ENCODE data around the gene SLC25A26. TPM values are rescaled to one million over a fixed set of nuclear protein-coding genes. Genes with fewer than 3 reads are reported as not detected.
"Not testable (repeated sequence)": the region's sequence is repeated elsewhere in the genome, so short reads cannot be mapped to it uniquely, and the experiment has no call there.

The SLC25A26 gene
- total and polyA plus RNA-seq, 3 experiments from 2014 or later = 18.9 to 38.4 (median 22.5) TPM

- ChIA-PET POLR2A (no interaction called here), CTCF (interaction anchor here (1.2 to 1.4 kb wide), 3 partner anchors 123 to 552 kb away, joined by 3 to 6 read pairs (median 5); no protein-coding TSS in a partner anchor)
- Histone ChIP-seq H3K27ac (ENCODE audit: low read depth, low read length) (no peak overlapping the region), H3K4me1 (ENCODE audit: insufficient read depth, low read length) (no peaks in the 10 kb centered on the region), H3K36me3 (ENCODE audit: insufficient read depth, low read length) (no peaks in the 10 kb centered on the region), H3K4me3 (ENCODE audit: low read length) (no peak overlapping the region), H3K27me3 (ENCODE audit: insufficient read depth, low read length, poor library complexity, severe bottlenecking) (no peaks in the 10 kb centered on the region), H3K9me3 (ENCODE audit: low read length) (no peaks in the 10 kb centered on the region)
- DNase-seq = no peak
- Mint-ChIP-seq H3K27me3 (no peaks in the 10 kb centered on the region), H3K36me3 (peaks cover 0 to 40% (median 20%) of the 10 kb centered on the region in 3 donors), H3K4me1 (peaks cover 0 to 2% (median 0%) of the 10 kb centered on the region in 3 donors), H3K27ac (no peak overlapping the region), H3K4me3 (no peak overlapping the region), H3K9me3 (peaks cover 0 to 2% (median 0%) of the 10 kb centered on the region in 5 donors)
Measured at GRCh38 chr3:66270701-66271100, 49.9 kb downstream of the SLC25A26 start.

DNA sequence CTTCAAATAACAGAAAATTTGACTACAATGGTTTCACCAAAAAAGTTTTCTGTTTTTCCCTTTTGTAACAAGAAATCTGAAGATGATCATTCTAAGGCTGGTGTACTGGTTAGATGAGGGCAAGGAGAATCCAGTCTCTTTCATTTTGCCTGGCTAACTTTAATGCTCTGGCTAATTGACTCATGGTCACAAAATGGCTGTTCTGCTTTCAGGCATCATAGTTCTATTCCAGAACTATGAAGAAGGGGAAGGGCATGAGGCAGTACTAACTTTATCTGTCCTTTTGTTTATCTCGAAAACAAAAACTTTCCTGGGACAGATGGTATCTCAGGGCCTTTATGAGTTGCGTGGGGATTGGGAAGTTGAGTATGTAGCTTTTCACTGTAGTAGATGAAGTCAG, 50.4 kb downstream of the SLC25A26 start:
- ChIA-PET CTCF (interaction anchor here (1.2 to 1.4 kb wide), 3 partner anchors 122 to 551 kb away, joined by 3 to 6 read pairs (median 5); no protein-coding TSS in a partner anchor), POLR2A (no interaction called here)
- peaks cover 0 to 2% (median under 1%) of the 10 kb centered on the region in 3 donors for H3K4me1 Mint-ChIP-seq
- peaks cover 0 to 36% (median 19%) of the 10 kb centered on the region in 3 donors for H3K36me3 Mint-ChIP-seq
- no peak overlapping the region for H3K4me3 ChIP-seq (ENCODE audit: low read length)
- no peaks in the 10 kb centered on the region for H3K36me3 ChIP-seq (ENCODE audit: insufficient read depth, low read length)
- H3K9me3 ChIP-seq (ENCODE audit: low read length) = no peaks in the 10 kb centered on the region
- H3K4me3 Mint-ChIP-seq = no peak overlapping the region
- peak overlapping the region in 1 of 8 donors; percentile 41 for H3K27ac Mint-ChIP-seq
- H3K27me3 Mint-ChIP-seq = no peaks in the 10 kb centered on the region
- no peaks in the 10 kb centered on the region for H3K4me1 ChIP-seq (ENCODE audit: insufficient read depth, low read length)
- peaks cover 0 to 2% (median 0%) of the 10 kb centered on the region in 5 donors for H3K9me3 Mint-ChIP-seq
- no peak for DNase-seq
- H3K27ac ChIP-seq (ENCODE audit: low read depth, low read length) = no peak overlapping the region
- no peaks in the 10 kb centered on the region for H3K27me3 ChIP-seq (ENCODE audit: insufficient read depth, low read length, poor library complexity, severe bottlenecking)

- no peaks in the 10 kb centered on the region for H3K9me3 ChIP-seq (ENCODE audit: low read length)
- H3K4me1 ChIP-seq (ENCODE audit: insufficient read depth, low read length) = peaks cover 2% of the 10 kb centered on the region
- no peaks in the 10 kb centered on the region for H3K27me3 ChIP-seq (ENCODE audit: insufficient read depth, low read length, poor library complexity, severe bottlenecking)
- H3K4me3 Mint-ChIP-seq = no peak overlapping the region
- POLR2A ChIA-PET = no interaction called here
- peaks cover 8 to 10% (median 8%) of the 10 kb centered on the region in 3 donors for H3K4me1 Mint-ChIP-seq
- H3K36me3 Mint-ChIP-seq = peaks cover 0 to 29% (median 13%) of the 10 kb centered on the region in 3 donors
- no peak for DNase-seq
- no peak overlapping the region for H3K27ac ChIP-seq (ENCODE audit: low read depth, low read length)
- no peaks in the 10 kb centered on the region for H3K27me3 Mint-ChIP-seq
- CTCF ChIA-PET = interaction anchor here (1.4 kb wide), 1 partner anchor 122 kb away, joined by 6 read pairs; no protein-coding TSS in a partner anchor
- H3K9me3 Mint-ChIP-seq = peaks cover 0 to 2% (median 0%) of the 10 kb centered on the region in 5 donors
- H3K36me3 ChIP-seq (ENCODE audit: insufficient read depth, low read length) = no peaks in the 10 kb centered on the region
- H3K27ac Mint-ChIP-seq = no peak overlapping the region
- no peak overlapping the region for H3K4me3 ChIP-seq (ENCODE audit: low read length)
Measured at GRCh38 chr3:66272016-66272415, 51.2 kb downstream of the SLC25A26 start.

DNA sequence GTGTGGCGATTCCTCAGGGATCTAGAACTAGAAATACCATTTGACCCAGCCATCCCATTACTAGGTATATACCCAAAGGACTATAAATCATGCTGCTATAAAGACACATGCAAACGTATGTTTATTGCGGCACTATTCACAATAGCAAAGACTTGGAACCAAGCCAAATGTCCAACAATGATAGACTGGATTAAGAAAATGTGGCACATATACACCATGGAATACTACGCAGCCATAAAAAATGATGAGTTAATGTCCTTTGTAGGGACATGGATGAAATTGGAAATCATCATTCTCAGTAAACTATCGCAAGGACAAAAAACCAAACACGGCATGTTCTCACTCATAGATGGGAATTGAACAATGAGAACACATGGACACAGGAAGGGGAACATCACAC, 54.0 kb downstream of the SLC25A26 start:
- H3K27me3 Mint-ChIP-seq; H3K9me3 Mint-ChIP-seq; H3K36me3 ChIP-seq (ENCODE audit: insufficient read depth, low read length); H3K27ac ChIP-seq (ENCODE audit: low read depth, low read length); H3K27me3 ChIP-seq (ENCODE audit: insufficient read depth, low read length, poor library complexity, severe bottlenecking); DNase-seq; H3K4me3 Mint-ChIP-seq; H3K4me3 ChIP-seq (ENCODE audit: low read length); H3K9me3 ChIP-seq (ENCODE audit: low read length); POLR2A ChIA-PET; H3K27ac Mint-ChIP-seq: not testable (repeated sequence)
- H3K4me1 Mint-ChIP-seq = peaks cover 27 to 32% (median 32%) of the 10 kb centered on the region in 3 donors
- peaks cover 19% of the 10 kb centered on the region for H3K4me1 ChIP-seq (ENCODE audit: insufficient read depth, low read length)
- peaks cover 0 to 15% (median 6%) of the 10 kb centered on the region in 3 donors for H3K36me3 Mint-ChIP-seq
- CTCF ChIA-PET = interaction anchor here (1.0 kb wide), 1 partner anchor 98 kb away, joined by 4 read pairs; no protein-coding TSS in a partner anchor

DNA sequence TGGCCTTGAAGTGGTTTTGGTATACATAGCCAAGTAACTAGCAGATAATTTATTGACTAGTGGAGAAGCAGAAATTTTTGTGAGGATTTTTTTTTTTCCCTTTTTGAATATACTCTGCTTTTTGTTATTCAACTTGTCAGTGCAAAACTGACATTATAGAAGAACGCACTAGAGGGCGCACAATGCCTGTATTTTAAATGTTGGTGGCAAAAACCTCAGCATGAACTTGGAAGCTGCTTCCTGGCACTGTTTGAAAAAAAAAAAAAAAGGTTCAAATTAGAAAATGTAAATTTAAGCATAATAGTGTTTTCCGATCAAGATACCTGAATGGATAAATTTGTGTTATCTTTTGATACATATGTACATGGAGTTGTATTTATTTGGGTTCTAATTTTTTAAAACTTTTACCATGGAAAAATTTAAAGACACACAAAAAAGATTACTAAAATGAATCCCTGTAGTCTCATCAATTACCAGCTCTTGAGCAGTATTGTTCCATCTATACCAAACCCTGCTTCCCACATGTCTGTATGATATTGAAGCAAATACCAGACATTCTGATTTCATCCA, 56.0 kb downstream of the SLC25A26 start:
- CTCF ChIA-PET = interaction anchor here (0.7 to 5.6 kb wide), 15 partner anchors 21 to 546 kb away, joined by 3 to 48 read pairs (median 4); no protein-coding TSS in a partner anchor
- H3K4me1 Mint-ChIP-seq = peaks cover 42 to 48% (median 45%) of the 10 kb centered on the region in 3 donors
- peak overlapping the region; percentile 4 to 89 (median 60) for H3K27ac Mint-ChIP-seq
- no peaks in the 10 kb centered on the region for H3K27me3 Mint-ChIP-seq
- H3K4me1 ChIP-seq (ENCODE audit: insufficient read depth, low read length) = peaks cover 30% of the 10 kb centered on the region
- H3K4me3 ChIP-seq (ENCODE audit: low read length) = no peak overlapping the region
- H3K36me3 ChIP-seq (ENCODE audit: insufficient read depth, low read length) = no peaks in the 10 kb centered on the region
- no peaks in the 10 kb centered on the region for H3K27me3 ChIP-seq (ENCODE audit: insufficient read depth, low read length, poor library complexity, severe bottlenecking)
- no peak overlapping the region for H3K27ac ChIP-seq (ENCODE audit: low read depth, low read length)
- POLR2A ChIA-PET = interaction anchor here (1.0 to 1.3 kb wide), 4 partner anchors 20 to 117 kb away, joined by 3 to 10 read pairs (median 5); no protein-coding TSS in a partner anchor
- peaks cover 0 to 14% (median 5%) of the 10 kb centered on the region in 3 donors for H3K36me3 Mint-ChIP-seq
- peak; percentile 39 to 76 (median 54) for DNase-seq
- H3K9me3 Mint-ChIP-seq = peaks cover 0 to 2% (median 0%) of the 10 kb centered on the region in 5 donors
- no peaks in the 10 kb centered on the region for H3K9me3 ChIP-seq (ENCODE audit: low read length)
- H3K4me3 Mint-ChIP-seq = no peak overlapping the region

DNA sequence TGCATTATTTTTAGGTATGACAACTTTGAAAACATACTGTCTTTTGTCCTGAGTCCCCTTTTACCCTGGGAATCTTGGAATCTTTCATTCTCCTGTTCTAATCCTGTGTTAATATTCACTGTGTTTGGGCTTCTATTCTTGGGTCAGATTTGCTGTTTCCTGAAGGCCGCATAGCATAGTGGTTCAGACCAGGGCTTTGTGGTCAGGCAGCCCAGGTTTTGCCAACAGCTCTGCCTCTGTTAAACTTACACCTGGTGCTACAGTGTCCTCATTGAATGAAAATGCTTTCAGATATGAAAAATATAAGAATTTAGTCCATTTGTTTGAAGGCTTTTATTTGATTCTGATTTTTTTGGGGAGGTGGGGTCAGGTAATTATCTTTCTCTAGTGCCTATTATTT, 58.4 kb downstream of the SLC25A26 start:
- H3K4me1 Mint-ChIP-seq = peaks cover 45 to 51% (median 48%) of the 10 kb centered on the region in 3 donors
- no peaks in the 10 kb centered on the region for H3K27me3 ChIP-seq (ENCODE audit: insufficient read depth, low read length, poor library complexity, severe bottlenecking)
- H3K27ac ChIP-seq (ENCODE audit: low read depth, low read length) = no peak overlapping the region
- peaks cover 30% of the 10 kb centered on the region for H3K4me1 ChIP-seq (ENCODE audit: insufficient read depth, low read length)
- H3K36me3 ChIP-seq (ENCODE audit: insufficient read depth, low read length) = no peaks in the 10 kb centered on the region
- H3K27me3 Mint-ChIP-seq = no peaks in the 10 kb centered on the region
- H3K36me3 Mint-ChIP-seq = peaks cover 5 to 8% (median 6%) of the 10 kb centered on the region in 3 donors
- no peak overlapping the region for H3K4me3 ChIP-seq (ENCODE audit: low read length)
- peak overlapping the region in 4 of 7 donors; percentile 35 to 46 (median 40) for H3K4me3 Mint-ChIP-seq
- CTCF ChIA-PET = interaction anchor here (1.3 to 5.6 kb wide), 3 partner anchors 93 to 537 kb away, joined by 4 to 48 read pairs (median 27); no protein-coding TSS in a partner anchor
- H3K9me3 Mint-ChIP-seq = peaks cover 0 to 2% (median 0%) of the 10 kb centered on the region in 5 donors
- DNase-seq = no peak
- no peaks in the 10 kb centered on the region for H3K9me3 ChIP-seq (ENCODE audit: low read length)
- H3K27ac Mint-ChIP-seq = peak overlapping the region in 7 of 8 donors; percentile 70 to 95 (median 79)
- POLR2A ChIA-PET = no interaction called here

- no peak for DNase-seq
- Histone ChIP-seq H3K4me3 (ENCODE audit: low read length) (no peak overlapping the region), H3K27me3 (ENCODE audit: insufficient read depth, low read length, poor library complexity, severe bottlenecking) (no peaks in the 10 kb centered on the region), H3K9me3 (ENCODE audit: low read length) (no peaks in the 10 kb centered on the region), H3K27ac (ENCODE audit: low read depth, low read length) (no peak overlapping the region), H3K4me1 (ENCODE audit: insufficient read depth, low read length) (peaks cover 30% of the 10 kb centered on the region), H3K36me3 (ENCODE audit: insufficient read depth, low read length) (no peaks in the 10 kb centered on the region)
- CTCF ChIA-PET = interaction anchor here (5.6 kb wide), 1 partner anchor 92 kb away, joined by 48 read pairs; no protein-coding TSS in a partner anchor
- Mint-ChIP-seq H3K4me3 (peak overlapping the region in 6 of 7 donors; percentile 0 to 72 (median 60)), H3K4me1 (peaks cover 45 to 51% (median 51%) of the 10 kb centered on the region in 3 donors), H3K27ac (peak overlapping the region; percentile 11 to 95 (median 86)), H3K36me3 (peaks cover 6 to 8% (median 7%) of the 10 kb centered on the region in 3 donors), H3K9me3 (peaks cover 0 to 1% (median 0%) of the 10 kb centered on the region in 5 donors), H3K27me3 (no peaks in the 10 kb centered on the region)
- POLR2A ChIA-PET = no interaction called here
Measured at GRCh38 chr3:66280304-66280703, 59.5 kb downstream of the SLC25A26 start.

- H3K4me3 Mint-ChIP-seq; H3K27me3 ChIP-seq (ENCODE audit: insufficient read depth, low read length, poor library complexity, severe bottlenecking); H3K9me3 ChIP-seq (ENCODE audit: low read length); H3K4me1 ChIP-seq (ENCODE audit: insufficient read depth, low read length); CTCF ChIA-PET; H3K4me3 ChIP-seq (ENCODE audit: low read length); POLR2A ChIA-PET; H3K27me3 Mint-ChIP-seq; H3K27ac ChIP-seq (ENCODE audit: low read depth, low read length); DNase-seq; H3K36me3 ChIP-seq (ENCODE audit: insufficient read depth, low read length): not testable (repeated sequence)
- Mint-ChIP-seq H3K36me3 (peaks cover 0 to 60% (median 12%) of the 10 kb centered on the region in 3 donors), H3K9me3 (peaks cover 0 to 21% (median 9%) of the 10 kb centered on the region in 5 donors), H3K4me1 (peaks cover 28 to 44% (median 37%) of the 10 kb centered on the region in 3 donors), H3K27ac (peak overlapping the region in 1 of 8 donors; percentile 10)
Measured at GRCh38 chr3:66291922-66292321, 71.1 kb downstream of the SLC25A26 start.
